HG03457 (cell line): ENCODE measurements around the gene ARPC1A.
"Not testable (repeated sequence)": the region's sequence is repeated elsewhere in the genome, so short reads cannot be mapped to it uniquely, and the experiment has no call there.

Source experiments
- ATAC-seq: cut with Tn5 transposase; IDR thresholded peaks from one replicate; pipeline ENCODE4 v1.9.1; 2021; ENCODE audit warnings: moderate number of reproducible peaks; ENCODE audit not compliant: unreplicated experiment

The ARPC1A gene

GRCh38 chr7:99368750-99369389 lies 43.2 kb downstream of the ARPC1A start:
- no peak for ATAC-seq

- ATAC-seq, result no peak
These were observed 44.2 kb downstream of the ARPC1A start for GRCh38 chr7:99369767-99370391.

DNA sequence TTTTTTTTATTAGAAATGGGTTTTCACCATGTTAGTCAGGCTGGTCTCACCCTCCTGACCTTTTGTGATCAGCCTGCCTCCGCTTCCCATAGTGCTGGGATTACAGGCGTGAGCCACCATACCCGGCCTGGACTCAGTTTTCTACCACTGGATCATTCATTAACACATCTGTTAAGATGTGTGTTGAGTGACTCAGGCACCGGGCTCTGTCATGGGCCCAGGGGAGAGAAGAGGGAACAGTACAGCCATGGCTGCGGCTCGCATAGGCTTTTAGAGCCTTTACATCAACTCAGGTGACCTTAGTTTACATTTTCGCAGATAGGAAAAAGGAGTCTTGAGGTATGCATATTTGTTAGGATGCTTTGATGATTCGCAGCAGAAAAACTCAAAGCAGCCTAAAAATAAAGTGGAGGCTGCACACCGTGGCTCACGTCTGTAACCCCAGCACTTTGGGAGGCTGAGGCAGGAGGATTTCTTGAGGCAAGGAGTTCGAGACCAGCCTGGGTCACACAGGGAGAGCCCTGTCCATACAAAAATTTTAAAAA lies 45.8 kb downstream of the ARPC1A start:
- ATAC-seq, result no peak

DNA sequence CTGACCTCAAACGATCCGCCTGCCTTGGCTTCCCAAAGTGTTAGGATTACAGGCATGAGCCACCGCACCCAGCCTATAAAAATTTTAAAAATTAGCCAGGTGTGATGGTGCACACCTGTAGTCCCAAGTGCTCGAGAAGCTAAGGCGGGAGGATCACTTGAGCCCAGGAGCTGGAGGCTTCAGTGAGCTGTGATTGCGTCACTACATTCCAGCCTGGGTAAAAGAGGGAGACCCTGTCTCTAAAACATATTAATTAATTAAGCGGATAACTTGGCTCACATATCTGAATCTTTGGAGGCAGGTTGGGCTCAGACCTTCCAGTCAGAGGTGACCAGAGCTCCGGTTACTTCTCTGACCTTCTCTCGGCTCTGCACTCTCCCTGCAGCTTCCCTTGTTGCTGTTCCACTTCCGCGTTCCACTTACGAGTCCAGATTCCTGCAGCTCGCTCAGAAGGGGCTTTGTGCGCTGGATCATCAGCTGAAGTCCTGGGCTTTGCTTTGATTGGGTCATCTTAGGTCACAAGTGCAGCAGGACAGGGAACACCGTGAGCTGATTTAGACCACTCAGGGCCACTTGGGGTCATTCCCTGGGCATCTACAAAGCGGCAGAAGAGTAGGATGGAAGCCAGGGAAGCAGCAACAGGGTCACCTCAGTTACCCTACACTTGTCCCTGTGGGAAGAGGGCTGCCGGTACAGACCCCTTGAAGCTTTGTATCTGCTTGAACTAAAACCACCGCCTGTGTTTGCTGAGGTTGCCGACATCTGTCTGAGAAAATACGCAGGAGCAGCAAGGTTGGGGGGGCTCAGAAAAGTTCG lies 46.8 kb downstream of the ARPC1A start:
- ATAC-seq, result no peak

DNA sequence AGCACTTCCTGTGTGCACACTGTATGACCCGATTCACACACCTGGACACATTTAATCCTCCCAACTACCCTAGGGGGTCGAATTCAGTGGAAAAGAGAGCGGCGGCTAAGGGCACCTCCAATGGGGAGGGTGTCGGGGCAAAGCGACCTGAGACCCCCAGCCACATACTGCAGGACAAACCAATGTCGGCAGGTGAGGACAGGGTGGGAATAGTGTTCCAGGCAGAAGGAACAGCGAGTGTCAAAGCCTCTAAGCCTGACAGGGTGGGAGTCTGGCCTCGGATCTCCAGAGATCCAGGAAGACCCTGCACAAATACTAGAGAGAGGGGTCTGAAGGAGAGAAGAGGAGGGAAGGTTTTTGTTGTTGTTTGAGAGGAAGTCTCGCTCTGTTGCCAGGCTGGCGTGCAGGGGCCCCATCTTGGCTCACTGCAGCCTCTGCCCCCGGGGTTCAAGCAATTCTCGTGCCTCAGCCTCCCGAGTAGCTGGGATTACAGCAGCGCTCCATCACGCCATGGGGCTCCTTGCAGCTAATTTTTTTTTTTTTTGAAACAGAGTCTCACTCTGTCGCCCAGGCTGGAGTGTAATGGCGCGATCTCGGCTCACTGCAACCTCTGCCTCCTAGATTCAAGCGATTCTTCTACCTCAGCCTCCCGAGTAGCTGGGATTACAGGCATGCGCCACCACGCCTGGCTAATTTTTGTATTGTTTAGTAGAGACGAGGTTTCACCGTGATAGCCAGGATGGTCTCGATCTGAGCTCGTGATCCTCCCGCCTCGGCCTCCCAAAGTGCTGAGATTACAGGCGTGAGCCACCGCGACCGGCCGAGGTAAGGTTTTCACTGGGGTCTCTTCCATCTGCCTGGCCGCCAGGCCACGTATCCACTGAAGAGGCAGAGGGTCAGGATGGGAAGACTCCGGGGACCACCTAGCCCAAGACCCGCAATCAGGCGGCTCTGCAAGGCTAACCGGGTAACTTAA lies 47.7 kb downstream of the ARPC1A start:
- no peak for ATAC-seq

DNA sequence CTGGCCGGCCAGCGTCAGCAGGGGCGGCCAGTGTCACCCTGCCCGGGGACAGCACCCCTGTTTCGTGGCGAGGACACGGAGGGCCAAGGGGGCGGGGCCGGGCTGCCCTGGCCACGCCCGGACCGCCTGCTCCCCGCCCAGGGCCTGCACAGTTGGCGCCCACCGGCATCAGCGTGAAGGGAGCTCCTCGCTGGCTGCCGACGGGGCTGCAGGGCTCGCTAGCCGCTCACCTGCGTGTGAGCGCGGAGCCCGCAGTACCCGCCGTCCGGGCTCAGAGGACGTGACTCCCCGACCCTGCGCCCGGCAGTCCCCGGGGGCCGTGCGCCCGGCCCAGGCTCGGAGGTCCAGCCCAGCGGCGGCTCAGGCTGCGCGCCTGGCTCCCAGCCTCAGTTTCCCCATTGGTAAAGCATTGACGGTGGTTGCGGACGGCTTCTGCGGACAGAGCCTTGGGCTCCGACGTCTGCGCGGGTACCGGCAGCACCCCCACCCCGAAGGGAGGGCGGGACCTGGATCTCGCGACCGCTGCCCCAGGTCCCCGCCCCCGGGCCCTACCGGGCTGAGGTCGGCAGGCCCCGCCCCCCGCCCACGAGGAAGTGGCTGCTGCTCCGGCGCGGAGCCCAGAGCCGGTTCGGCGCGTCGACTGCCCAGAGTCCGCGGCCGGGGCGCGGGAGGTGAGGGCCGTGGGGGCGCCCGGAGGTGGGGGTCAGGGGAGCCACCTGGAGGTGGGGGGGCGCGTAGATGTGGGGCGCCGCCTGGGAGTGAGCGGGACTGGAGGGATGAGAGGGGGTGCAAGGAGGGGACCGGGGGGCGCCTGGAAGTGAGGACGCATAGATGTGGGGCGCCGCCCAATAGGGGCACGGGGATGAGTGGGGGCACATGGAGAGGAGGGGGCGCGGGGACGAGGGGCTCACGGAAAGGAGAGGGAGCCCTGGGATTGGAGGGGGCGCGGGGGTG lies 48.7 kb downstream of the ARPC1A start, which contains the start of gene ARPC1B:
ARPC1B (plus strand) TSS at position 620 of the 954 bp plus-strand sequence. CDS start 10,985 bp downstream, outside the sequence.
- peak; percentile 35 for ATAC-seq

- ATAC-seq, result peak; percentile 37
These were observed 49.5 kb downstream of the ARPC1A start for GRCh38 chr7:99375070-99375807.

GRCh38 chr7:99379043-99379577 lies 53.4 kb downstream of the ARPC1A start:
- ATAC-seq, result no peak

GRCh38 chr7:99379693-99380031 lies 54.0 kb downstream of the ARPC1A start:
- not testable (repeated sequence) for ATAC-seq

- ATAC-seq, result peak; percentile 26
These were observed 54.5 kb downstream of the ARPC1A start for GRCh38 chr7:99380032-99380822.

GRCh38 chr7:99380823-99381663 lies 55.3 kb downstream of the ARPC1A start:
- peak; percentile 68 for ATAC-seq

GRCh38 chr7:99381664-99382075 lies 56.0 kb downstream of the ARPC1A start:
- ATAC-seq, result no peak

DNA sequence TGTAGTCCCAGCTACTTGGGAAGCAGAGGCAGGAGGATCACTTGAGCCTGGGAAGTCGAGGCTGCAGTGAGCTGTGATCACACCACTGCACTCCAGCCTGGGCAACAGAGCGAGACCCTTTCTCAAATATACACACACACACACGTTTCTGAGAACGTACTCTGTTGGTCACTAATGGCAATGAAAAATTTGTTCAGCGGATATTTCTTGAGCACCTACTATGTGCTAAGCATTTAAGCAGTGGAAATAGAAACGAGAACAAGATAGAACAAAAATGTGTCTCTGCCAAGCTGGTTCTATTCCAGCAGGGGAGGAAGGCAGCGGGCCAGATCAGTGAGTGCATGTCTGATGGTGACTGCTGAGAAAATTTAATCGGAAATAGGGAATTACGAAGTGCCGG lies 57.5 kb downstream of the ARPC1A start:
- ATAC-seq, result no peak

DNA sequence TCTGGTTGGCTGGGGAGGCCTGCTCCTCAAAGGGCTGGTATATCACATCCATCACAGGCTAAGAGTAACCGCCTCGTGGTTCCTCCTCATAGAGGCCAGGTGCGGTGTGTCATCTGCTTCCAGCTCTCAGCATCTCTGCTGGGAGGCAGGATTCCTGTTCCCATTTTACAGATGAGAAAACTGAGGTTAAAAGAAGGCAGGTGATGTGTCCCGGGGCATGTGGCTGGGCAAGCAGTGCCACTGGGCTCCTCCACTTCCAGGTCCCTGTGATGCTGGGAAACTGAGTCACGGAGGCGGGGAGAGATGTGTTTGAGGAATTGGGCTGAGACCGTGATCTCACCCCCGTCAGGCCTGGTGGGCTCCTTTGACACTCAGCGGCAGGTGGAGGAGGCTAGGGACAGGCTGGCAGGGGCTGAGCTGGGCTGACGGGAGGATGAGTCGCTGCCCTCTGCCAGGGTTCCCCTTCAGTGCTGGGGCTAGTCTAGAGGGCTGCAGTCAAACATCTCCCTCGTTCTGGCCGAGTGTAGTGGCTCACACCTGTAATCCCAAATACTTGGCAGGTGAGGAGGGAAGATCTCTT lies 58.2 kb downstream of the ARPC1A start:
- no peak for ATAC-seq

GRCh38 chr7:99384523-99384922 lies 58.8 kb downstream of the ARPC1A start:
- no peak for ATAC-seq

GRCh38 chr7:99385564-99385963 lies 59.9 kb downstream of the ARPC1A start:
- no peak for ATAC-seq
